ENCODE results near the gene CTTN. TPM values are rescaled to one million over a fixed set of nuclear protein-coding genes. Genes with fewer than 3 reads are reported as not detected.
A peak's percentile ranks its signal among the peaks of the same experiment; 100 is the strongest.

Gene CTTN
- total RNA-seq, 1 experiment from 2014 or later: 533 TPM

DNA sequence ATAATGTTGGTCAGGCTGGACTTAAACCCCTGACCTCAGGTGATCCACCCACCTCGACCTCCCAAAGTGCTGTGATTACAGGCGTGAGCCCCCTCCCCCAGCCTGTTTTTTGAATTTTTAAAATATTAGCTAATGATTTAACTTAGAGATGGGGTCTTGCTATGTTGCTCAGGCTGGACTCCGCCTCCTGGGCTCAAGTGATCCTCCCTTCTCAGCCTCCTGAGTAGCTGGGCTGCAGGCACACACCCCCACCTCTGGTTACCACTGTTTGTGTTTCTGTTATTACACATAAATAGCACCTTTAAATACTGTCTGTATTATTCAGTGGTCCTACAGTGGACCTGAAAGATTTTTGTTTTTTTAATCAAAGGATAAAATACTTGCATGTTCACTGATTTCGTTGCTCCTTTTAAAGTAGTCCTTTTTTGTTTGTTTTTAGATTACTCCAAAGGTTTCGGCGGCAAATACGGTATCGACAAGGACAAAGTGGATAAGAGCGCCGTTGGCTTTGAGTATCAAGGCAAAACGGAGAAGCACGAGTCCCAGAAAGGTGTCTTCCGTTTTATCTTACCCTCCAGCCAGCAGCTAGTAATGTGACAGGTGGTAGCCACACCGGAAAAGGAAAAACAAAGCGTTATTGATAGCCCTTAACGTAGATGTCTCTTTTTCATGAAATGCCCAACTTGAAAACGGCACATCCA lies 21.1 kb downstream of the CTTN start:
- peaks cover 9% of the 10 kb centered on the region; the same call in 1 of the 2 replicates for H3K79me2 ChIP-seq (ENCODE audit: low read depth)
- H3K36me3 ChIP-seq (ENCODE audit: low read depth): peaks cover 67% of the 10 kb centered on the region
- H3K27ac ChIP-seq: no peak overlapping the region

DNA sequence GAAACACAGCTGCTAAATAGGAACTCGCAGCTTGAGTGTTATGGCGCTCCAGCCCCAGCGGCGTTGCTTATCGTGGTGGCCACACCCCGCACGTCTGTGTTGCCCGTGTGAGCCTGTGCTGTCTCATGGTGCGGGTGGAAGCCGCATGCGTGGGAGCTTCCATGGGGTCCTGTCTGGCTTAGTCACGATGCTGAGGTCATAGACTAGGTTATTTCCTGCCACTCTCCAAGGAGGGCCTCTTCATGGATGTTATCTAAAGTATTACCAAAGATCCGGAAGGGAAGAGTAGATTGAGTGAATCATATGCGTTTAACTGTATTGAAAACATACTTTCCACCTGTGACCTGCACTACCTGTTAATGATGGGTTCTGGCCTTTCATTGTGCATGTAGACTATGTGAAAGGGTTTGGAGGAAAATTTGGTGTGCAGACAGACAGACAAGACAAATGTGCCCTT lies 21.7 kb downstream of the CTTN start:
- Histone ChIP-seq H3K4me1 (replicated peaks; ENCODE audit: insufficient read depth) (no peaks in the 10 kb centered on the region), H3K9me2 (ENCODE audit: insufficient read depth) (no peaks in the 10 kb centered on the region), H4K20me1 (ENCODE audit: insufficient read depth) (peaks cover 83% of the 10 kb centered on the region), H3K36me3 (ENCODE audit: low read depth) (peaks cover 67% of the 10 kb centered on the region), H3K79me2 (ENCODE audit: low read depth) (peaks cover 9% of the 10 kb centered on the region; the same call in 1 of the 2 replicates), H3F3A (ENCODE audit: insufficient read depth, low read depth) (peaks cover 20% of the 10 kb centered on the region; the same call in 1 of the 2 replicates), H3K4me2 (no peak overlapping the region), H3K27ac (no peak overlapping the region), H2AFZ (no peak overlapping the region), H3K27me3 (ENCODE audit: insufficient read depth, low read depth) (no peaks in the 10 kb centered on the region), H3K9me3 (ENCODE audit: insufficient read depth, low read depth) (no peaks in the 10 kb centered on the region), H3K4me3 (no peak overlapping the region)
- intact Hi-C loops (cut with micrococcal nuclease; ENCODE audit: unreplicated experiment): no loop called here
- ChIA-PET CTCF (no interaction called here), POLR2A (ENCODE audit: unreplicated experiment) (no interaction called here)
- TF ChIP-seq, protein P1, sequence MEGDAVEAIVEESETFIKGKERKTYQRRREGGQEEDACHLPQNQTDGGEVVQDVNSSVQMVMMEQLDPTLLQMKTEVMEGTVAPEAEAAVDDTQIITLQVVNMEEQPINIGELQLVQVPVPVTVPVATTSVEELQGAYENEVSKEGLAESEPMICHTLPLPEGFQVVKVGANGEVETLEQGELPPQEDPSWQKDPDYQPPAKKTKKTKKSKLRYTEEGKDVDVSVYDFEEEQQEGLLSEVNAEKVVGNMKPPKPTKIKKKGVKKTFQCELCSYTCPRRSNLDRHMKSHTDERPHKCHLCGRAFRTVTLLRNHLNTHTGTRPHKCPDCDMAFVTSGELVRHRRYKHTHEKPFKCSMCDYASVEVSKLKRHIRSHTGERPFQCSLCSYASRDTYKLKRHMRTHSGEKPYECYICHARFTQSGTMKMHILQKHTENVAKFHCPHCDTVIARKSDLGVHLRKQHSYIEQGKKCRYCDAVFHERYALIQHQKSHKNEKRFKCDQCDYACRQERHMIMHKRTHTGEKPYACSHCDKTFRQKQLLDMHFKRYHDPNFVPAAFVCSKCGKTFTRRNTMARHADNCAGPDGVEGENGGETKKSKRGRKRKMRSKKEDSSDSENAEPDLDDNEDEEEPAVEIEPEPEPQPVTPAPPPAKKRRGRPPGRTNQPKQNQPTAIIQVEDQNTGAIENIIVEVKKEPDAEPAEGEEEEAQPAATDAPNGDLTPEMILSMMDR (conservative IDR thresholded peaks at IDR 0.05): no peak
- no peak for TF ChIP-seq EZH2 (IDR thresholded peaks at IDR 0.05; ENCODE audit: low read depth)
- no peak for DNase-seq
- no TSS peak for BruUV-seq (replicated peaks)

More for the DNA sequence above, 21.1 kb downstream of the CTTN start:
- Histone ChIP-seq H2AFZ (no peak overlapping the region), H3K4me1 (replicated peaks; ENCODE audit: insufficient read depth) (no peaks in the 10 kb centered on the region), H3K4me2 (no peak overlapping the region), H3F3A (ENCODE audit: insufficient read depth, low read depth) (peaks cover 20% of the 10 kb centered on the region; the same call in 1 of the 2 replicates), H3K9me3 (ENCODE audit: insufficient read depth, low read depth) (no peaks in the 10 kb centered on the region), H3K9me2 (ENCODE audit: insufficient read depth) (no peaks in the 10 kb centered on the region), H3K27me3 (ENCODE audit: insufficient read depth, low read depth) (no peaks in the 10 kb centered on the region), H4K20me1 (ENCODE audit: insufficient read depth) (peaks cover 83% of the 10 kb centered on the region), H3K4me3 (no peak overlapping the region)
- TF ChIP-seq, protein P1 (conservative IDR thresholded peaks at IDR 0.05): no peak
- TF ChIP-seq EZH2 (IDR thresholded peaks at IDR 0.05; ENCODE audit: low read depth): no peak
- BruUV-seq (replicated peaks): TSS peak; percentile 12
- POLR2A ChIA-PET (ENCODE audit: unreplicated experiment): interaction anchor here (0.6 to 0.7 kb wide), 2 partner anchors 18 to 46 kb away, joined by 6 read pairs; no protein-coding TSS in a partner anchor
- DNase-seq: no peak
- CTCF ChIA-PET: no interaction called here
- intact Hi-C loops (cut with micrococcal nuclease; ENCODE audit: unreplicated experiment): no loop called here

DNA sequence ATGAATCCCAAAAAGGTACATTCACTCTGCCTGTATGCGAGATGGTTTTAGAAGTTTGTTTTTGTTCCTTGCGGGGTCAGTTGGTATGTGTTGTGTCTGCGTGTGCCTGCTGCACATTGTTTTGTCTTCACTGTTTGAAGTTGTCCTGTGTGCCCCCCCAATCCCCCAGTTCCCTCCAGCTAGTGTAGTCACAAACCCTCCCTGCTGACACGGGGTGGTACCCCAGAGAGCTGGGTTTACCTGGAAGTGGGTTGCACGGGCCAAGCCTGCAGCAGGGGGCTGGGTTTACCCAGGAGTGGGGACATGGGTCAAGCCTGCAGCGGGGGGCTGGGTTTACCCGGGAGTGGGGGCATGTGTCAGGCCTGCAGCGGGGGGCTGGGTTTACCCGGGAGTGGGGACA lies 22.2 kb downstream of the CTTN start:
- Histone ChIP-seq H3K4me3 (no peak overlapping the region), H3K9me2 (ENCODE audit: insufficient read depth) (no peaks in the 10 kb centered on the region), H3K36me3 (ENCODE audit: low read depth) (peaks cover 72% of the 10 kb centered on the region), H3K79me2 (ENCODE audit: low read depth) (peaks cover 9% of the 10 kb centered on the region; the same call in 1 of the 2 replicates), H3K27ac (no peak overlapping the region), H3K4me2 (no peak overlapping the region), H4K20me1 (ENCODE audit: insufficient read depth) (peaks cover 83% of the 10 kb centered on the region), H2AFZ (no peak overlapping the region), H3F3A (ENCODE audit: insufficient read depth, low read depth) (peaks cover 20% of the 10 kb centered on the region; the same call in 1 of the 2 replicates), H3K27me3 (ENCODE audit: insufficient read depth, low read depth) (no peaks in the 10 kb centered on the region), H3K4me1 (replicated peaks; ENCODE audit: insufficient read depth) (no peaks in the 10 kb centered on the region), H3K9me3 (ENCODE audit: insufficient read depth, low read depth) (no peaks in the 10 kb centered on the region)
- no peak for TF ChIP-seq EZH2 (IDR thresholded peaks at IDR 0.05; ENCODE audit: low read depth)
- TF ChIP-seq, protein P1 (conservative IDR thresholded peaks at IDR 0.05): no peak
- POLR2A ChIA-PET (ENCODE audit: unreplicated experiment): no interaction called here
- no TSS peak for BruUV-seq (replicated peaks)
- CTCF ChIA-PET: no interaction called here
- DNase-seq: no peak
- intact Hi-C loops (cut with micrococcal nuclease; ENCODE audit: unreplicated experiment): no loop called here

Measured in PC-9 (cell line).